IPS-NIHi7 (cell line): Measurements from ENCODE around the gene ACTL9.
"Not testable (repeated sequence)": the region's sequence is repeated elsewhere in the genome, so short reads cannot be mapped to it uniquely, and the experiment has no call there.

Experiments
- DNase-seq: peaks from one replicate; pipeline ENCODE4 v3.0.0; 2012; ENCODE audit warnings: mixed read lengths; ENCODE audit errors: extremely low spot score

ACTL9 gene, protein sequence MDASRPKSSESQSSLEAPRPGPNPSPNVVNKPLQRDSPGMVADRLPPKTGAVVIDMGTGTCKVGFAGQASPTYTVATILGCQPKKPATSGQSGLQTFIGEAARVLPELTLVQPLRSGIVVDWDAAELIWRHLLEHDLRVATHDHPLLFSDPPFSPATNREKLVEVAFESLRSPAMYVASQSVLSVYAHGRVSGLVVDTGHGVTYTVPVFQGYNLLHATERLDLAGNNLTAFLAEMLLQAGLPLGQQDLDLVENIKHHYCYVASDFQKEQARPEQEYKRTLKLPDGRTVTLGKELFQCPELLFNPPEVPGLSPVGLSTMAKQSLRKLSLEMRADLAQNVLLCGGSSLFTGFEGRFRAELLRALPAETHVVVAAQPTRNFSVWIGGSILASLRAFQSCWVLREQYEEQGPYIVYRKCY

DNA sequence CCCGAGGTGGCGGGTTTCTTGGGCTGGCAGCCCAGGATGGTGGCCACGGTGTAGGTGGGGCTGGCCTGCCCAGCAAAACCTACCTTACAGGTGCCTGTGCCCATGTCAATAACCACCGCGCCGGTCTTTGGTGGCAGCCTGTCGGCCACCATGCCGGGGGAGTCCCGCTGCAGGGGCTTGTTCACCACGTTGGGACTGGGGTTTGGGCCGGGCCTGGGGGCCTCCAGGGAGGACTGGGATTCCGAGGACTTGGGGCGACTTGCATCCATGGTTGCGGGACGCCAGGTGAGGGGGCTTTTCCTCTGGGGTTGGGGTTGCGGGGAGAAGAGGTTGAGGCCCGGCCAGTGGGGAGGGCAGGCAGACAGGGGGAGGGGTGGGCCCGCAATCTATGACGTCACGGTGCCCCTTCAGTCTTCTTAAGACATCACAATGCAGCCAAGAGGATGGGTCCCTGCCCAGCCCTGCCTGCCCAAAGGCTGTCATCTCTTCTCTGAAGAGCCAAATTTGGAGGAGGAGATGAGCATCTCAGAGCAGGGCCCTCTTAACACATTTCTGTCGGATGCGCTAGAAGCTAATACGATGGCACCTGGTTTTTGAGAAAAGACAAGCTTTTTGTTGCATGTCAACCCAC, at the start of gene ACTL9:
TSS of gene ACTL9 (minus strand) at position 363 of the 631 bp plus-strand sequence. CDS start at position 269, 94 bp downstream.
- DNase-seq, result no peak

DNA sequence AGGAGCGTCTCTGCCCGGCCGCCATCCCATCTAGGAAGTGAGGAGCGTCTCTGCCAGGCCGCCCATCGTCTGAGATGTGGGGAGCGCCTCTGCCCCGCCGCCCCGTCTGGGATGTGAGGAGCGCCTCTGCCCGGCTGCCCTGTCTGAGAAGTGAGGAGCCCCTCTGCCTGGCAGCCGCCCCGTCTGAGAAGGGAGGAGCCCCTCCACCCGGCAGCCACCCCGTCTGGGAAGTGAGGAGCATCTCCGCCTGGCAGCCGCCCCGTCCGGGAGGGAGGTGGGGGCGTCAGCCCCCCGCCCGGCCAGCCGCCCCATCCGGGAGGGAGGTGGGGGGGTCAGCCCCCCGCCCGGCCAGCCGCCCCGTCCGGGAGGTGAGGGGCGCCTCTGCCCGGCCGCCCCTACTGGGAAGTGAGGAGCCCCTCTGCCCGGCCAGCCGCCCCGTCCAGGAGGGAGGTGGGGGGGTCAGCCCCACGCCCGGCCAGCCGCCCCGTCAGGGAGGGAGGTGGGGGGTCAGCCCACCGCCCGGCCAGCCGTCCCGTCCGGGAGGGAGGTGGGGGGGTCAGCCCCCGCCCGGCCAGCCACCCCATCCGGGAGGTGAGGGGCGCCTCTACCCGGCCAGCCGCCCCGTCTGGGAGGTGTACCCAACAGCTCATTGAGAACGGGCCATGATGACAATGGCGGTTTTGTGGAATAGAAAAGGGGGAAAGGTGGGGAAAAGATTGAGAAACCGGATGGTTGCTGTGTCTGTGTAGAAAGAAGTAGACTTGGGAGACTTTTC, 40.9 kb upstream of the ACTL9 start:
- not testable (repeated sequence) for DNase-seq

DNA sequence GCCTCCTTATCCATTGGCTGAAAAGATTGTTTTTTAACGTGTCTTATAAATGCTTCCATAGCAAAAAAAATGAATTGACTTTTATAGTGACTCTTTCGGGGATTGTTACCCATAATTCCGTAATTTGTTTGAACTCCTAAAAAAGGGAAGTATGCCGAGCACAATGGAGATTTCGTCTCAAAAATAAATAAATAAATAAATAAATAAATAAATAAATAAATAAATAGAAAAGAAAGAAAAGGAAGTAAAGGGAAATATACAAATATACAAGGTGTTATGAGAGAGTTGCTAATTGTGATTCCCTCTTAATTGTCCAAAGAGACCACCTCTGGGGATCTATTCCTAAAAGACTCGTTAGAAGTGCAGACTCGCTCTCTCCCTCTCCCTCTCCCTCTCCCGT, 39.8 kb upstream of the ACTL9 start:
- DNase-seq, result no peak

DNA sequence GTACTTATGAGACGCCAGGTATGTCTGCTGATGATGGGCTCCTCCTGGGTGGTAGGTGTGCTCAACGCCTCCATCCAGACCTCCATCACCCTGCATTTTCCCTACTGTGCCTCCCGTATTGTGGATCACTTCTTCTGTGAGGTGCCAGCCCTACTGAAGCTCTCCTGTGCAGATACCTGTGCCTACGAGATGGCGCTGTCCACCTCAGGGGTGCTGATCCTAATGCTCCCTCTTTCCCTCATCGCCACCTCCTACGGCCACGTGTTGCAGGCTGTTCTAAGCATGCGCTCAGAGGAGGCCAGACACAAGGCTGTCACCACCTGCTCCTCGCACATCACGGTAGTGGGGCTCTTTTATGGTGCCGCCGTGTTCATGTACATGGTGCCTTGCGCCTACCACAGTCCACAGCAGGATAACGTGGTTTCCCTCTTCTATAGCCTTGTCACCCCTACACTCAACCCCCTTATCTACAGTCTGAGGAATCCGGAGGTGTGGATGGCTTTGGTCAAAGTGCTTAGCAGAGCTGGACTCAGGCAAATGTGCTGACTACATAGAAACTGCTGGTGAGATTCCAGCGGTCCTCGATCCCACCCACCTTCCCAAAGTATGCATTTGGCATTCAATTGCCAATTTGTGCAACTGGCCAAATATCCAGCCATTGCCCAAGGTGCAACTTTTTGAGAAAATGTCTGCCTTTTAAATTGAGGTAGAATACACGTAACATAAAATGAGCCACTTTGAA, 33.0 kb upstream of the ACTL9 start:
- DNase-seq, result no peak

DNA sequence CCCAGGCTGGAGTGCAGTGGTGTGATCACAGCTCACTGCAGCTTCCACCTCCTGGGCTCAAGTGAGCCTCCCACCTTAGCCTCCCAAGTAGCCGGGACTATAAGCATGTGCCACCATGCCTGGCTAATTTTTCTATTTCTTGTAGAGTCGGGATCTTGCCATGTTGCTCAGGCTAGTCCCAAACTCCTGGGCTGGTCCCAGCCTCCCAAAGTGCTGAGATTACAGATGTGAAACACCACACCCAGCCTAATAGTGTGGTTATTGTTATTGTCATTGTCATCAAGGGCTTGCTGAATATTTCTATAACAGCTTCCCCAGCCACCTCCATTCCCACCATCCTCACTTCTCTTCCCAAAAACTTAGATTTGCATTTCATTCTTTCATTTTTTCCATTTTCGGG, 25.7 kb upstream of the ACTL9 start:
- DNase-seq, result no peak

DNA sequence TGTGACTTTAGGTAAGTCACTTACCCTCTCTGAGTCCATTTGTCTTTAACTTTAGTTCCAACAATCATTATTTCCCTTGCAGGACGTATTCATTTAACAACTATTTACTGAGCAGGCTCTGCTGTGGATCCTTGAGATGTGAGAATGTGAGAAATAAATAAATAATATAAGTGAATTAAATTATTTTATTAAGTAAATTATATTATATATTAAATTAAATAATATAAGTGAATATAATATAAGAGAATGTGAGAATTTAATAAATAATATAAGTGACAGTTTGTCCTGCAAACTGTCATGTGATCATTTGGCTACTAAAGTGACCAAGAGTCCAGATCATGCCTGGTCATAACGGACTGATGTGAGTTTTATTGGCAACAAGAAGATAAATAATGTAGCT, 23.4 kb upstream of the ACTL9 start:
- no peak for DNase-seq

DNA sequence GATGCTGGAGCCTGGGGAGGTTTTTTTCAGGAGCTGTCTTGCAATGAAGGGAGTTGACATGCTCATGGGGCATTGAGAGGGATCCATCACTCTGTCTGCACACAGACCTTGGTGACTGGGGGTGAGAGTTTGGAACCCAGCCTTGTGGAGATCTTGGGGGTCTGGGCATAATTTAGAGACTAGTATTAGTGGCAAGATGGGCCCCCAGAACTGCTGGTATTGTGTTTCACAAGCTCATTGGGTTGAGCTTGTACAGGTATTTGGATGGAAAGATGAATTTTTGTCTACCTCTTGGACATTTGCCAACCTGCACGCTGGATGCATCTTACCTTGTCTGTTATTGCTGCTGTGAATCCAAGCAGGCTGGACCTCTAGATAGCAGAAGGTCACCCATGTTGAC, 22.7 kb upstream of the ACTL9 start, which contains the start of gene OR2Z1:
TSS of gene OR2Z1 (plus strand) at position 301 of the 400 bp plus-strand sequence. CDS start 9,395 bp downstream, outside the sequence.
- DNase-seq, result no peak

DNA sequence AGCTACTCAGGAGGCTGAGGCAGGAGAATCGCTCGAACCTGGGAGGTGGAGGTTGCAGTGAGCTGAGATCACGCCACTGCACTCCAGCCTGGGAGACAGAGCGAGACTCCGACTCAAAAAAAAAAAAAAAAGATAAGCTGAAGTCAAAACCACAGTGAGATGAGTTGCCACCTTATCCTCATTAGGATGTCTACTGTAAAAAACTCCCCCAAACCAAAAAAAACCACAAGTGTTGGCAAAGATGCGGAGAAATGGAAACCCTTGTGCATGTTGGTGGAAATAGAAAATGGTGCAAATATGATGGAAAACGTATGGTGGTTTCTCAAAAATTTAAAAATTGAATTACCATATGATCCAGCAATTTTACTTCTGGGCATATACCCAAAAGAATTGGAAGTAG, 11.7 kb upstream of the ACTL9 start:
- DNase-seq, result not testable (repeated sequence)

DNA sequence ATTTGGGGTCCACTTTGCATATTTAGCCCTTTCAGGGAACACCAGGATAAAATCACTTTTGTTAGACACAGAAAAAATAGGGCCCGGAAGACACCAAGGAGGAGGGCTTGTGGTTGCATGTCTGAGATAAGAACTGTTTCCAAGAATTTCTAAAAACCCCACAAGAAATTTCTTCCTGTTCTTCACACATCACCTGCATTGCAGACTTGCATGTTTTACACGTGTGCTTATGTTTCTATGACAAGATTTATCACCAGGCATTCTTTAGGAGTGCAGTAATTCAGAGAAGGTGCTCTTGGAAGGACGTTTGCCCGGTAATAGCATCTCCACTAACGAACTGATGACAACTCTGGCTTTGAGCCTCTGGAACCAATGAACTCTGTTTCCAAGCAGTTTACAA, 7.1 kb upstream of the ACTL9 start:
- no peak for DNase-seq

DNA sequence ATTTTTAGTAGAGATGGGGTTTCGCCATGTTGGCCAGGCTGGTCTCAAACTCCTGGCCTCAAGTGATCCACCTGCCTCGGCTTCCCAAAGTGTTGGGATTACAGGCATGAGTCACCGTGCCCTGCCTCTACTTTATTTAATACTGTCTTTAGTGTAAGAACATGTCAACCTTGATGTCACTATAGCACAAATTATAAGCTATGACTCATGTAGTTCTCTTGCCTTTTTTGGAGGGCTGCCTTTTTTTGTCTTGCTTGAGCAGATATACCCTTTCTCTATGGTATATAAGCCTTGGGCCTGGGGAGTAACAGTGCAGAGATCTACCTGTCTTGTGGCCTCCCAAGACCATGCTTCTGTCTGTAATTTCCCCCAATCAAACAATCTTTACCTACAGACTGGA, 6.7 kb upstream of the ACTL9 start:
- DNase-seq, result not testable (repeated sequence)

DNA sequence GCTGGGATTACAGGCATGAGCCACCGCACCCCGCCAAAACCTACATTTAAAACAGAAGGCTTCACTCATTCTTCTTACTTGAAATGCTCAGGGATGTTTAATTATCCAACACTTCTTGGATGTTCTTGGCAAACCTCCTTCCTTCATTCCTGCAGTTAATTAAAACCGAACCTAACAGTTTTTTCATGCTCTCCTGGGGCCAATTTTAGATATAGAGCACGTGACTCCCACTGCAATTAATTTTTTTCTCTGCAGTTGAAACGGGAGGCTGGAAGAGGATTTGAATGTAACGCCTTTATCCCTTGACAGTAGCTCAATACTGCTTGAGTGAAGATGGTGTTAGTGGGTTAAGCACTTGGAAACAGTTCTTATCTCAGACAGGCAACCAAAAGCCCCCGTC, 4.6 kb upstream of the ACTL9 start:
- no peak for DNase-seq

DNA sequence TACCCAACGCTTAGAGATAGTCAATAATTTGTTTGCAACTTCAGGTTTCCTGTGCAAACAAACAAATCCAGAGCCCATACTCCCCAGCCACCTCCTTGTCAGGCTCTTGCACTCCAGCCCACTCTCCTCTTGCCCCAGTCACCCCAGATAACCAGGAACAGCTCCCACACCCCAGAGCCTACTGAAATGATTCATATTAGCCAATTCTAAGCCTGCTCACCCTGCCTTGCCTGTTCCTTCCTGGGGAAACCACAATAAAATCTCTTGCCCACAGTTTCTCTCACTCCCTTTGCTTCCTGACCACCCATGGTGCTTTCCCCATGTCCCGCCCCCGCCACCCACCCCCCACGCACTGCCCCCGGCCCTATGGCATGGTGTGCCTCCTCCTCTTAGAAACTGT, 3.8 kb upstream of the ACTL9 start:
- DNase-seq, result no peak

DNA sequence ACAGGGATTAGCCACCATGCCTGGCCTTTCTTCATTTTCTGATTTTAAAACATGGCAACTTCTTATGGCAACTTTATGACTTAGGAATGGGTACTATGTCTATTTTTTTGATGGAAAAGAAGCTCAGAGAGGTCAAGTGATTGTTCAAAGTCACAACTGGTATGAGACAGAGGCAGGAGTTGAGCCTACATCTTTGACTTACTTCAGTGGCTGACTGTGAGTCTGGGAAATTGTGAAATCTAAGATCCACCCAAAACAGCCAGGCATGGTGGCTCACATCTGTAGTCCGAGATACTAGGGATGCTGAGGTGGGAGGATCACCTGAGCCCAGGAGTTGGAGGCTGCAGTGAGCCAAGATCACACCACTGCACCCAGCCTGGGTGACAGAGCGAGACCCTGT, 2.4 kb upstream of the ACTL9 start:
- DNase-seq, result no peak

DNA sequence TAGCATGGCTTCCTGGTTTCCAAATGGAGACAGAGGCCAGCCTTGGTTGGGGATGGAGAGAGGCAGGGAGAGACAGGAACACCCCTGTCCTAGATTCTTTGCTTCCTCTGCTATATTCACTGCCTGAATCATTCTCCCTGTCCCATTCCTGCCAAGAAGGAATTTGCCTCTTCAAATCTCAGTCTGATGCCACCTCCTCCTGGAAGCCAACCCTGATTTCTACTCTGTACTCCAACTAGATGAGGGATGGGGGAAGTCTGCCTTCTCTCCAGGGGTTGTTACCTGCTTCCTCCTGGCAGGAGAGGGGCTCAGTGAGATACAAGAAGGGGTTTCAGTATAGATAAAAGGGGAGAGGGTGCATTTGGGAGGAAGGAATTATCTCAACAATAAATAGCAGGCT, 1.3 kb upstream of the ACTL9 start:
- no peak for DNase-seq

DNA sequence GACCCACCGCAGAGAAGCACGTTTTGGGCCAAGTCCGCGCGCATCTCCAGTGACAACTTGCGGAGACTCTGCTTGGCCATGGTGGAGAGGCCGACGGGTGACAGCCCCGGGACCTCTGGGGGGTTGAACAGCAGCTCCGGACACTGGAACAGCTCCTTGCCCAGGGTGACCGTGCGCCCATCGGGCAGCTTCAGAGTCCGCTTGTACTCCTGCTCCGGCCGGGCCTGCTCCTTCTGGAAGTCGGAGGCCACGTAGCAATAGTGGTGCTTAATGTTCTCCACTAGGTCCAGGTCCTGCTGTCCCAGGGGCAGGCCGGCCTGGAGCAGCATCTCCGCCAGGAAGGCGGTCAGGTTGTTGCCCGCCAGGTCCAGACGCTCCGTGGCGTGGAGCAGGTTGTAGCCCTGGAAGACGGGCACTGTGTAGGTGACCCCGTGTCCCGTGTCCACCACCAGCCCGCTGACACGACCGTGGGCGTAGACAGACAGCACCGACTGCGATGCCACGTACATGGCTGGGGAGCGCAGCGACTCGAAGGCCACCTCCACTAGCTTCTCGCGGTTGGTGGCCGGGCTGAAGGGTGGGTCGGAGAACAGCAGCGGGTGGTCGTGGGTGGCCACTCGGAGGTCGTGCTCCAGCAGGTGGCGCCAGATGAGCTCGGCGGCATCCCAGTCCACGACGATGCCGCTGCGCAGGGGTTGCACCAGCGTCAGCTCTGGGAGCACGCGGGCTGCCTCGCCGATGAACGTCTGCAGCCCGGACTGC, 743 bp downstream of the ACTL9 start:
- peak; percentile 63 for DNase-seq

DNA sequence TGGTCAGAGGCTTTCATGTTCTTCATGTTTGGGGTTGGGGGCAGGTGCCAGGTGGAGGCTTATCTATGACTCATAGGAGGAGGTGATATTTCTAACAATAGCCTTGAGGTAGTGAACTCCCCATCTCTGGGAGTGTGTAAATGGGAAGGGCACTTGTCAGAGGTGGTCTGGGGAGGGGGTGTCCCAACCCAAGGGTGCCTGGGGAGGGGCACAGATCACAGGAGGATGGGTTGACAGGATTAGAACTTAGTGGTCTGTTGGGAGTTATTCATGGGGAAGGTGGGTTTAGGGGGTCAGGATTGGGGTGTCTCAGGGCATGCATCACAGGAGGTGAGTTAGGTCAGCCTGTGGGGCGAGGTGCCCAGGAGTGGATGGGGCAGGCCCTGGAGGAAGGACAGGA, 1.6 kb downstream of the ACTL9 start:
- DNase-seq, result no peak

DNA sequence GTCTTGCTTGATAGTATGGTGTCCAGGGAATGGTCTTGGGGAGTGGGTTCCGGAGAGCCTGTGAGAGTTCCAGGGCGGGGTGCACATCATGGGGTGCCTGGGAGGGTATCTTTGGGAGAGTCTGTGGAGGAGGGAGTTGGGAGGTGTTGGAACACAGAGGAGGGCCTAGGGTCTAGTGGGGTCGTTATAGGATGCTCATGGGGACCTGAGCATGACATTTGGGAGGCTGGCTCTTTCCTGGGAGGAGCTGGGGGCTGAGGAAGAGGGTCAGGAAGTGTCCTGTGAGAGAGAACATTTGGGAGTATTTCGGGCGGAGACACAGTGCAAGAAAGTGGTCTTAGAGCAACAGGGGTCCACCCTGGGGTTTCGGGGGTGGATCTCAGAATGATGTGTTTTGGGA, 2.7 kb downstream of the ACTL9 start:
- no peak for DNase-seq

DNA sequence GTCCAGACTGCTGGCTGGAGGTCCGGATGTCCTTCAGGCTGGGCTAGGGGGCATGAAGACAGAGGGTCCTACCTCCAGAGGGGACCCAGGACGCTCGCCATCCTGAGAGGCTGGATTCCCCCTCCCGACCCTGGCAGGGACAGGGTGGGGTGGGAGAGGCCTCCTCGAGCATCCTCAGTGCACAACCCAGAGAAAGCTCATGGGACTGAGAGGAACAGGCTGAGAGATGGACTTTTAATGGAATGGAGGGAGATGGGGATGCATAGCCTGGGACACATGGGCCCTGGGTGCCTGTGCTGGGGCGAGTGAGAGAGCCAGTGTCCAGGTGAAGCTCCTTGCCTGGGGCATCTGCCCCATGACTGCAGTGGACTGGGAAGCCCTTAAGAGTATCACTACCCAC, 3.1 kb downstream of the ACTL9 start:
- no peak for DNase-seq

DNA sequence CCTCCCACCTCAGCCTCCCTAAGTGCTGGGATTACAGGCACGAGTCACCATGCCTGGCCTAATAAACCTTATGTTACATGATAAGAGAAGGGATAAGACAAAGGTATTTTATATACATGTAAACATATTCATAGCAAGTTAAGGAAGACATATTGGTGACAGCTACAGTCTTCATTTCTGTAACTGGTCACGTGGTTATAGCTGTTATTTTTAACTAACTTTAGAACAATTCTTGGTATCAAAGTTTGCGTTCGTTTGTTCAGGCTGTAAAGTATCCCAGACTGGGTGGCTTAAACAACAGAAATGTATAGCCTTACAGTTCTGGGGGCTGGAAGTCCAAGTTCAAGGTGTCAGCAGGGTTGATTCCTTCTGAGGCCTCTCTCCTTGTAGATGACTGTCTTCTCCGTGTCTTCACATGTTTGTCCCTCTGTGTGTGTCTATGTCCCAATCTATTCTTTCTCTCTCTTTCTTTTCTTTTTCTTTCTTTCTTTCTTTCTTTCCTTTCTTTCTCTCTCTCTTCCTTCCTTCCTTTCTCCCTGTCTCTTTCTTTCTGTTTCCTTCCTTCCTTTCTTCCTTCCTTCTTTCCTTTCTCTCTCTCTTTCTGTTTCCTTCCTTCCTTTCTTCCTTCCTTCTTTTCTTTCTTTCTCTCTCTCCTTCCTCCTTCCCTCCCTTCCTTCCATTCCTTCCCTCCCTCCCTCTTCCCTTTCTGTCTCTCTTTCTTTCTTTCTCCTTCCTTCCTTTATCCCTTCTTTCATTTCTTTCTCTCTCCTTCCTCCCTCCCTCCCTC, 7.6 kb downstream of the ACTL9 start:
- no peak for DNase-seq

DNA sequence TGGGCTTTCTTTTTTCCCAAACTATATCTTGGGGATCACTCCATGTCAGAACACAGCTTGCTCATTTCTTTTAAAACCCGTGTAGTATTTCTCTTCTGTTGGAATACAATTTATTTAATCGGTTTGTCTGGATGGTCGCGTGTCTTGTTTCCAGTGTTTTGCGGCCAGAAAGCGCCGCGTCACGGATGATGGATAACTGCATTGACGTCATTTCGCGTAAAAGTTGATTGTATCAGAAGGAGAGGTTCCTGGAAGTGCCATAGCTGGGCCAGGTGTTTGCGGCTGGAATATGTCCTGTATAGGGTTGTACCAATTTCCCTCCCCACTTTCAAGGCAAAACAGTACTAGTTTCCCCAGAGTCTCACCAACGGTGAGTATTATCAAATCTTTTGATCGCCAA, 9.7 kb downstream of the ACTL9 start:
- DNase-seq, result no peak
